NT2/D1 (cell line): Measurements from ENCODE around the gene FNTB.

Experiments
- DNase-seq: peaks from one replicate; pipeline ENCODE4 v3.0.0-alpha.2; 2011; ENCODE audit warnings: low read depth, low spot score
- H3K27me3 ChIP-seq: 2 replicates; pipeline ENCODE4 v1.6.0; 2011; ENCODE audit warnings: mild to moderate bottlenecking; ENCODE audit not compliant: insufficient read length, insufficient read depth
- H3K36me3 ChIP-seq: 2 replicates; pipeline ENCODE4 v1.6.1; 2011; ENCODE audit warnings: mild to moderate bottlenecking, low read length, mixed read lengths; ENCODE audit not compliant: insufficient read depth, insufficient read length
- H3K4me1 ChIP-seq: 2 replicates; pipeline ENCODE4 v1.5.1; 2011; ENCODE audit not compliant: insufficient read depth, insufficient read length
- H3K4me3 ChIP-seq: 2 replicates; pipeline ENCODE4 v1.5.1; 2011; ENCODE audit warnings: low read depth; ENCODE audit not compliant: insufficient read length
- H3K9ac ChIP-seq: 2 replicates; pipeline ENCODE4 v1.6.0; 2011; ENCODE audit warnings: low read depth; ENCODE audit not compliant: insufficient read length
- H3K9me3 ChIP-seq: 2 replicates; pipeline ENCODE4 v1.5.1; 2011; ENCODE audit warnings: mild to moderate bottlenecking, low read length; ENCODE audit not compliant: insufficient read depth
- SUZ12 ChIP-seq: IDR thresholded peaks from 2 replicates; pipeline ENCODE4 v1.6.1; 2011; ENCODE audit not compliant: insufficient read length, insufficient read depth; ENCODE audit errors: extremely low read depth
- YY1 ChIP-seq: IDR thresholded peaks from 2 replicates; pipeline ENCODE4 v1.6.1; 2011; ENCODE audit not compliant: insufficient read length, insufficient read depth
- ZNF274 ChIP-seq: IDR thresholded peaks from 2 replicates; pipeline ENCODE4 v1.6.1; 2011; ENCODE audit warnings: mild to moderate bottlenecking, low read depth, low read length

The FNTB gene

GRCh38 chr14:65062096-65063075 lies 75.7 kb downstream of the FNTB start:
- Histone ChIP-seq H3K9me3 (no peaks in the 10 kb centered on the region), H3K36me3 (peaks cover 36% of the 10 kb centered on the region), H3K4me1 (no peaks in the 10 kb centered on the region), H3K4me3 (no peak overlapping the region), H3K27me3 (no peaks in the 10 kb centered on the region), H3K9ac (no peak overlapping the region)
- no peak for DNase-seq
- TF ChIP-seq ZNF274: no peak
- no peak for TF ChIP-seq YY1
- TF ChIP-seq SUZ12: no peak

- Histone ChIP-seq H3K4me1 (no peaks in the 10 kb centered on the region), H3K4me3 (no peak overlapping the region), H3K27me3 (no peaks in the 10 kb centered on the region), H3K9me3 (no peaks in the 10 kb centered on the region), H3K36me3 (peaks cover 50% of the 10 kb centered on the region), H3K9ac (no peak overlapping the region)
- TF ChIP-seq YY1 (no peak), SUZ12 (no peak), ZNF274 (no peak)
- DNase-seq: no peak
Measured at GRCh38 chr14:65065719-65066118, 79.0 kb downstream of the FNTB start.

GRCh38 chr14:65069874-65070413 lies 83.2 kb downstream of the FNTB start:
- TF ChIP-seq YY1 (no peak), ZNF274 (no peak), SUZ12 (no peak)
- Histone ChIP-seq H3K4me3 (no peak overlapping the region), H3K36me3 (peaks cover 39% of the 10 kb centered on the region), H3K9ac (no peak overlapping the region), H3K27me3 (no peaks in the 10 kb centered on the region), H3K4me1 (no peaks in the 10 kb centered on the region), H3K9me3 (no peaks in the 10 kb centered on the region)
- no peak for DNase-seq

GRCh38 chr14:65070471-65070976 lies 83.8 kb downstream of the FNTB start:
- H3K4me3 ChIP-seq: no peak overlapping the region
- H3K9ac ChIP-seq: no peak overlapping the region
- no peaks in the 10 kb centered on the region for H3K4me1 ChIP-seq
- H3K27me3 ChIP-seq: no peaks in the 10 kb centered on the region
- no peak for DNase-seq
- peaks cover 39% of the 10 kb centered on the region for H3K36me3 ChIP-seq
- TF ChIP-seq YY1: no peak
- no peak for TF ChIP-seq ZNF274
- no peak for TF ChIP-seq SUZ12
- no peaks in the 10 kb centered on the region for H3K9me3 ChIP-seq

- Histone ChIP-seq H3K36me3 (peaks cover 42% of the 10 kb centered on the region), H3K4me1 (no peaks in the 10 kb centered on the region), H3K27me3 (no peaks in the 10 kb centered on the region), H3K9ac (no peak overlapping the region), H3K4me3 (no peak overlapping the region), H3K9me3 (no peaks in the 10 kb centered on the region)
- TF ChIP-seq YY1: no peak
- no peak for TF ChIP-seq ZNF274
- no peak for TF ChIP-seq SUZ12
- DNase-seq: no peak
Measured at GRCh38 chr14:65071544-65071943, 84.8 kb downstream of the FNTB start.

- Histone ChIP-seq H3K27me3 (no peaks in the 10 kb centered on the region), H3K36me3 (peaks cover 49% of the 10 kb centered on the region), H3K4me3 (no peak overlapping the region), H3K9me3 (no peaks in the 10 kb centered on the region), H3K9ac (no peak overlapping the region), H3K4me1 (no peaks in the 10 kb centered on the region)
- DNase-seq: no peak
- TF ChIP-seq ZNF274 (no peak), YY1 (no peak), SUZ12 (no peak)
Measured at GRCh38 chr14:65072256-65072655, 85.6 kb downstream of the FNTB start.

- TF ChIP-seq SUZ12 (no peak), ZNF274 (no peak), YY1 (no peak)
- no peak for DNase-seq
- H3K36me3 ChIP-seq: peaks cover 56% of the 10 kb centered on the region
Measured at GRCh38 chr14:65072937-65073336, 86.2 kb downstream of the FNTB start.

More at GRCh38 chr14:65072937-65073336, 86.2 kb downstream of the FNTB start:
- Histone ChIP-seq H3K9ac (no peak overlapping the region), H3K9me3 (no peaks in the 10 kb centered on the region), H3K27me3 (no peaks in the 10 kb centered on the region), H3K4me3 (no peak overlapping the region), H3K4me1 (no peaks in the 10 kb centered on the region)
